Measurements from ENCODE around the gene PITX3.

PITX3 gene

DNA sequence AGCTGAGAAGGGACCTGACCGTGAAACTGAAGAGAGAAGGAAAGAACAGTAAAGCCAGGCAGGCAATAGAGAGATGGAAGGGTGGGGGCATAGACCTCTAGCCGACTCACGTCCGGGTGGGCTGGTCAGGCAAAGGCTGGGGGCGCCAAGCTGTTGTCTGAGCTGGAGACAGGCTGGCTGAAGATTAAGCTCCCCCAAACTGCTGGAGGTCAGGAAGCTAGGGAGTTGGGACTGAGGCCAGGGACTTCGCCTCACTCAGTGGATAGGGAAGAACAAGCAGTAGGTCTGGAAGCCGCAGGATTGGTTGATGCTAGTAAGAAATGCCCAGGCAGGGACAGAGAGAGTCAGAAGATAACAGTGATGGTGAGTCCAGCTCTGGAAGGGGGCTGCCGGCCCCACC lies 5.3 kb downstream of the PITX3 start:
- no peaks in the 10 kb centered on the region for H3K9me2 ChIP-seq (ENCODE audit: low read depth, low read length)
- no peaks in the 10 kb centered on the region for H3K79me2 ChIP-seq (ENCODE audit: insufficient read depth, low read length)
- H2AFZ ChIP-seq (ENCODE audit: low read length) = no peak overlapping the region
- H3K27ac ChIP-seq (ENCODE audit: low read depth, low read length, poor library complexity, severe bottlenecking) = no peak overlapping the region
- no peaks in the 10 kb centered on the region for H3K4me1 ChIP-seq (ENCODE audit: insufficient read depth, low read length, severe bottlenecking)
- H3K27me3 ChIP-seq (ENCODE audit: insufficient read depth, low read length) = no peaks in the 10 kb centered on the region
- no peaks in the 10 kb centered on the region for H4K20me1 ChIP-seq (ENCODE audit: insufficient read depth, low read length)
- H3K36me3 ChIP-seq (ENCODE audit: insufficient read depth, low read length) = no peaks in the 10 kb centered on the region
- H3K4me3 ChIP-seq (ENCODE audit: low read depth, low read length, poor library complexity, severe bottlenecking) = no peak overlapping the region
- H3K4me2 ChIP-seq (ENCODE audit: low read length) = no peak overlapping the region
- TF ChIP-seq, protein P1, sequence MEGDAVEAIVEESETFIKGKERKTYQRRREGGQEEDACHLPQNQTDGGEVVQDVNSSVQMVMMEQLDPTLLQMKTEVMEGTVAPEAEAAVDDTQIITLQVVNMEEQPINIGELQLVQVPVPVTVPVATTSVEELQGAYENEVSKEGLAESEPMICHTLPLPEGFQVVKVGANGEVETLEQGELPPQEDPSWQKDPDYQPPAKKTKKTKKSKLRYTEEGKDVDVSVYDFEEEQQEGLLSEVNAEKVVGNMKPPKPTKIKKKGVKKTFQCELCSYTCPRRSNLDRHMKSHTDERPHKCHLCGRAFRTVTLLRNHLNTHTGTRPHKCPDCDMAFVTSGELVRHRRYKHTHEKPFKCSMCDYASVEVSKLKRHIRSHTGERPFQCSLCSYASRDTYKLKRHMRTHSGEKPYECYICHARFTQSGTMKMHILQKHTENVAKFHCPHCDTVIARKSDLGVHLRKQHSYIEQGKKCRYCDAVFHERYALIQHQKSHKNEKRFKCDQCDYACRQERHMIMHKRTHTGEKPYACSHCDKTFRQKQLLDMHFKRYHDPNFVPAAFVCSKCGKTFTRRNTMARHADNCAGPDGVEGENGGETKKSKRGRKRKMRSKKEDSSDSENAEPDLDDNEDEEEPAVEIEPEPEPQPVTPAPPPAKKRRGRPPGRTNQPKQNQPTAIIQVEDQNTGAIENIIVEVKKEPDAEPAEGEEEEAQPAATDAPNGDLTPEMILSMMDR (IDR thresholded peaks at IDR 0.05; ENCODE audit: low read length) = no peak
- H3K9me3 ChIP-seq (ENCODE audit: low read length) = no peaks in the 10 kb centered on the region
- no peaks in the 10 kb centered on the region for H3F3A ChIP-seq (ENCODE audit: insufficient read depth, low read length)
- H3K9ac ChIP-seq (ENCODE audit: low read length) = no peak overlapping the region

DNA sequence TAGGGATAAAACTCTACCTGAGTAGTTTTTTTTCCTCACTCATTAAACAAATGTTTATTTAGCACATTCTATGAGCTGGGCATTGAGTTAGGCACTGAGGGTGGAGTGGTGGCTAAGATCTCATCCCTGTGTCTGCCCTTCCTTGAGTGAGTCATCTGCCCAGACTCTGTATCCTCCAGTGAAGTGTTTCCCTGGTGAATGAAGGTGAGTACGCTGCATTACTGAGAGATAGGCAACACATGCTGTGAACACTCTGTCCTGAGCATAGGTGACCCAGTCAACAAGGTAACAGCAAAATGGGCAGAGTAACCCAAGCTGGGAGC lies 5.8 kb downstream of the PITX3 start:
- Histone ChIP-seq H3K4me3 (ENCODE audit: low read depth, low read length, poor library complexity, severe bottlenecking) (no peak overlapping the region), H3K9me3 (ENCODE audit: low read length) (no peaks in the 10 kb centered on the region), H3K36me3 (ENCODE audit: insufficient read depth, low read length) (no peaks in the 10 kb centered on the region), H3K9ac (ENCODE audit: low read length) (no peak overlapping the region), H4K20me1 (ENCODE audit: insufficient read depth, low read length) (no peaks in the 10 kb centered on the region), H3K27me3 (ENCODE audit: insufficient read depth, low read length) (no peaks in the 10 kb centered on the region), H3K27ac (ENCODE audit: low read depth, low read length, poor library complexity, severe bottlenecking) (no peak overlapping the region), H3K4me2 (ENCODE audit: low read length) (no peak overlapping the region), H2AFZ (ENCODE audit: low read length) (no peak overlapping the region), H3K4me1 (ENCODE audit: insufficient read depth, low read length, severe bottlenecking) (no peaks in the 10 kb centered on the region), H3K9me2 (ENCODE audit: low read depth, low read length) (no peaks in the 10 kb centered on the region), H3F3A (ENCODE audit: insufficient read depth, low read length) (no peaks in the 10 kb centered on the region), H3K79me2 (ENCODE audit: insufficient read depth, low read length) (no peaks in the 10 kb centered on the region)
- TF ChIP-seq, protein P1 (IDR thresholded peaks at IDR 0.05; ENCODE audit: low read length) = no peak
- no peak for TF ChIP-seq EZH2 (IDR thresholded peaks at IDR 0.05; ENCODE audit: borderline replicate concordance, low read length)

DNA sequence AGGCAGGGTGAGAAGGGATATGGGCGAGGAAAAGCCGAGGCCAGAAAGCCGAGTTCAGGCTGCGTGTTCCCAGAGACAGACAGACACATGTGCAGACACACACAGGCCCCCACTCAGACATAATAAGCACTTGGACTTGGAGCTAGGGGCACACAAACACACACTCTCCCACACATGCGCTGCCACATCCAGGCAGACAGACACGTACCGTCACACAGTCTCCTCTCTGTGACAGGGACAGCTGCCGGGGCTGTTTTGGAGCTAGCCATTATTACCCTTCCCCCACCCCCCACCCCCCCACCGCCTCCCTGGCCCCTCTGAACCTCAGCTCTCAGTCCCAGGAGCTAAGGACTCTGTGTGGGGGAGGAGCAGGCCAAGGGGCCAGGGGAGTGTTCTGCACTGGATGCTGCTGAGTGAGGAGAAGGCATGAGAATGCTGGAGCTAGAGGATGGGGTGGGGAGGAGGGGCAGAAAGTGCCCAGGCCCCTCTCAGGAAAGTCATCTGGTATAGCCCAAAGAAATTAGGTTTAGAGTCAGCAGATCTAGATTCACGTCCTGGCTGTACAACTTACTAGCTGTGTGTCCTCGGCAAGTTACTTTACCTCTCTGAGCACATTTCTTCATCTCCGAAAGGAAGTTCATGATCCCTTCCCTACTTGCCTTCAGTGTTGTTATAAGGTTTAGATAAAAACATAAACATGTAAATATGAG lies 6.3 kb downstream of the PITX3 start:
- Histone ChIP-seq H3K27ac (ENCODE audit: low read depth, low read length, poor library complexity, severe bottlenecking) (no peak overlapping the region), H3F3A (ENCODE audit: insufficient read depth, low read length) (no peaks in the 10 kb centered on the region), H2AFZ (ENCODE audit: low read length) (no peak overlapping the region), H3K4me3 (ENCODE audit: low read depth, low read length, poor library complexity, severe bottlenecking) (no peak overlapping the region), H3K9me2 (ENCODE audit: low read depth, low read length) (no peaks in the 10 kb centered on the region), H4K20me1 (ENCODE audit: insufficient read depth, low read length) (no peaks in the 10 kb centered on the region), H3K79me2 (ENCODE audit: insufficient read depth, low read length) (no peaks in the 10 kb centered on the region), H3K9ac (ENCODE audit: low read length) (no peak overlapping the region), H3K36me3 (ENCODE audit: insufficient read depth, low read length) (no peaks in the 10 kb centered on the region), H3K9me3 (ENCODE audit: low read length) (no peaks in the 10 kb centered on the region), H3K27me3 (ENCODE audit: insufficient read depth, low read length) (no peaks in the 10 kb centered on the region), H3K4me1 (ENCODE audit: insufficient read depth, low read length, severe bottlenecking) (peaks cover 4% of the 10 kb centered on the region), H3K4me2 (ENCODE audit: low read length) (no peak overlapping the region)
- TF ChIP-seq, protein P1 (IDR thresholded peaks at IDR 0.05; ENCODE audit: low read length) = no peak
- TF ChIP-seq EZH2 (IDR thresholded peaks at IDR 0.05; ENCODE audit: borderline replicate concordance, low read length) = no peak
